ENCODE results near the gene TM6SF1.

The TM6SF1 gene

GRCh38 chr15:83112233-83112955 is 4.9 kb downstream of the TM6SF1 start:
- no peaks in the 10 kb centered on the region for H3K4me1 ChIP-seq (ENCODE audit: low read length)
- H3K9me3 ChIP-seq (replicated peaks; ENCODE audit: insufficient read depth, low read length), result no peaks in the 10 kb centered on the region
- H3K27ac ChIP-seq (ENCODE audit: low read length), result no peak overlapping the region
- no peaks in the 10 kb centered on the region for H3K36me3 ChIP-seq (replicated peaks; ENCODE audit: insufficient read depth, low read length)
- no peak for TF ChIP-seq CTCF (IDR thresholded peaks at IDR 0.05; ENCODE audit: low read length)
- no peak for TF ChIP-seq EZH2phosphoT487 (IDR thresholded peaks at IDR 0.05; ENCODE audit: low read length)
- TF ChIP-seq EZH2 (optimal IDR thresholded peaks at IDR 0.05; ENCODE audit: low read depth, low read length), result no peak
- H3K9ac ChIP-seq (ENCODE audit: low read length), result no peak overlapping the region
- no peaks in the 10 kb centered on the region for H3K27me3 ChIP-seq (replicated peaks; ENCODE audit: insufficient read depth, low read length)
- no peaks in the 10 kb centered on the region for H3K9me2 ChIP-seq (replicated peaks; ENCODE audit: insufficient read depth, low read length)
- no peaks in the 10 kb centered on the region for H4K20me1 ChIP-seq (ENCODE audit: insufficient read depth, low read length)
- DNase-seq, result no peak
- no peaks in the 10 kb centered on the region for H3K79me2 ChIP-seq (ENCODE audit: low read length)
- no peak overlapping the region for H3K4me3 ChIP-seq (ENCODE audit: low read length)
- no peak overlapping the region for H3K4me2 ChIP-seq (ENCODE audit: low read depth, low read length)
- no peak overlapping the region for H2AFZ ChIP-seq (ENCODE audit: low read length)
- H3F3A ChIP-seq (ENCODE audit: insufficient read depth, low read length), result no peaks in the 10 kb centered on the region

- H3K9me2 ChIP-seq (replicated peaks; ENCODE audit: insufficient read depth, low read length), result no peaks in the 10 kb centered on the region
- H4K20me1 ChIP-seq (ENCODE audit: insufficient read depth, low read length), result no peaks in the 10 kb centered on the region
- TF ChIP-seq CTCF (IDR thresholded peaks at IDR 0.05; ENCODE audit: low read length), result no peak
- no peak for TF ChIP-seq EZH2 (optimal IDR thresholded peaks at IDR 0.05; ENCODE audit: low read depth, low read length)
- no peak for TF ChIP-seq EZH2phosphoT487 (IDR thresholded peaks at IDR 0.05; ENCODE audit: low read length)
Observed at GRCh38 chr15:83112956-83113299, 5.5 kb downstream of the TM6SF1 start.

GRCh38 chr15:83113881-83114674 is 6.6 kb downstream of the TM6SF1 start:
- no peak overlapping the region for H3K4me2 ChIP-seq (ENCODE audit: low read depth, low read length)
- no peaks in the 10 kb centered on the region for H3K27me3 ChIP-seq (replicated peaks; ENCODE audit: insufficient read depth, low read length)
- no peak overlapping the region for H3K4me3 ChIP-seq (ENCODE audit: low read length)
- TF ChIP-seq EZH2phosphoT487 (IDR thresholded peaks at IDR 0.05; ENCODE audit: low read length), result no peak
- TF ChIP-seq CTCF (IDR thresholded peaks at IDR 0.05; ENCODE audit: low read length), result no peak
- no peaks in the 10 kb centered on the region for H3K9me2 ChIP-seq (replicated peaks; ENCODE audit: insufficient read depth, low read length)
- no peak overlapping the region for H3K9ac ChIP-seq (ENCODE audit: low read length)
- H4K20me1 ChIP-seq (ENCODE audit: insufficient read depth, low read length), result no peaks in the 10 kb centered on the region
- no peaks in the 10 kb centered on the region for H3F3A ChIP-seq (ENCODE audit: insufficient read depth, low read length)
- no peak overlapping the region for H2AFZ ChIP-seq (ENCODE audit: low read length)
- H3K36me3 ChIP-seq (replicated peaks; ENCODE audit: insufficient read depth, low read length), result no peaks in the 10 kb centered on the region
- H3K79me2 ChIP-seq (ENCODE audit: low read length), result no peaks in the 10 kb centered on the region
- H3K9me3 ChIP-seq (replicated peaks; ENCODE audit: insufficient read depth, low read length), result no peaks in the 10 kb centered on the region
- H3K4me1 ChIP-seq (ENCODE audit: low read length), result no peaks in the 10 kb centered on the region
- no peak for DNase-seq
- no peak overlapping the region for H3K27ac ChIP-seq (ENCODE audit: low read length)

More at GRCh38 chr15:83112956-83113299, 5.5 kb downstream of the TM6SF1 start:
- no peak overlapping the region for H3K4me2 ChIP-seq (ENCODE audit: low read depth, low read length)
- no peaks in the 10 kb centered on the region for H3K27me3 ChIP-seq (replicated peaks; ENCODE audit: insufficient read depth, low read length)
- no peak overlapping the region for H2AFZ ChIP-seq (ENCODE audit: low read length)
- no peak for DNase-seq
- no peaks in the 10 kb centered on the region for H3K79me2 ChIP-seq (ENCODE audit: low read length)
- H3K9me3 ChIP-seq (replicated peaks; ENCODE audit: insufficient read depth, low read length), result no peaks in the 10 kb centered on the region
- H3K36me3 ChIP-seq (replicated peaks; ENCODE audit: insufficient read depth, low read length), result no peaks in the 10 kb centered on the region
- no peaks in the 10 kb centered on the region for H3K4me1 ChIP-seq (ENCODE audit: low read length)
- H3K27ac ChIP-seq (ENCODE audit: low read length), result no peak overlapping the region
- no peaks in the 10 kb centered on the region for H3F3A ChIP-seq (ENCODE audit: insufficient read depth, low read length)
- H3K4me3 ChIP-seq (ENCODE audit: low read length), result no peak overlapping the region
- no peak overlapping the region for H3K9ac ChIP-seq (ENCODE audit: low read length)
